Mesangial cell (primary cell): ENCODE results near the gene ITGB1BP1. TPM values are rescaled to one million over a fixed set of nuclear protein-coding genes. Genes with fewer than 3 reads are reported as not detected.

Experiments used
- total RNA-seq: library from RNA; depleted of rRNA; stranded (reverse); fragments of >200 nt; gene quantifications from 2 replicates; pipeline ENCODE4 v1.2.3, GENCODE V29; 2015

The ITGB1BP1 gene
- total RNA-seq: 59.3 and 61.4 TPM in 2 replicates

GRCh38 chr2:9423100-9423921 is at the start of gene ITGB1BP1, which contains the start of gene CPSF3:
Gene ITGB1BP1, minus strand, starts transcription at chr2:9423528. Its CDS starts 4,831 bp downstream, at chr2:9418697.
Gene CPSF3, plus strand, starts transcription at chr2:9423654. Its CDS starts 120 bp downstream, at chr2:9423774.

Other genes with a start within 250 kb of the ITGB1BP1 start
- gene ASAP2, start 216.7 kb downstream of the ITGB1BP1 start, total RNA-seq: 27.0 and 28.4 TPM in 2 replicates
- gene CPSF3, start 126 bp upstream of the ITGB1BP1 start, total RNA-seq: 32.6 and 47.9 TPM in 2 replicates
- 58.7 and 79.0 TPM in 2 replicates for gene IAH1, start 51.0 kb upstream of the ITGB1BP1 start, total RNA-seq
- gene ADAM17, start 132.3 kb upstream of the ITGB1BP1 start, total RNA-seq: 18.6 and 24.5 TPM in 2 replicates
- 228 and 327 TPM in 2 replicates for gene YWHAQ, start 207.5 kb upstream of the ITGB1BP1 start, total RNA-seq